Right lobe of liver (tissue), 4 donors: Measurements from ENCODE around the gene OPRPN.

Experiments used
- POLR2A ChIP-seq: fragments of 450-650 bp; IDR thresholded peaks from one replicate; pipeline ENCODE4 v1.6.1; 2017; ENCODE audit warnings: antibody characterized with exemption, mild to moderate bottlenecking
- TF ChIP-seq, protein P1 (sequence below), 4 donors: fragments of 200-600 bp in 3 of 4; fragments of 450-650 bp in 1 of 4; IDR thresholded peaks; one replicate each; pipeline versions ENCODE4 v1.5.1 to v1.8.0; 2016 to 2022; ENCODE audit warnings: antibody characterized with exemption in 4 of 4, mild to moderate bottlenecking in 2 of 4
- donor health status: DM: no; HTN: no; CAD: no.
- donor health status: DM: no; HTN: no; CAD: no.
- donor health status: DM: no; HTN: yes; CAD: no.

- TF ChIP-seq, protein P1, sequence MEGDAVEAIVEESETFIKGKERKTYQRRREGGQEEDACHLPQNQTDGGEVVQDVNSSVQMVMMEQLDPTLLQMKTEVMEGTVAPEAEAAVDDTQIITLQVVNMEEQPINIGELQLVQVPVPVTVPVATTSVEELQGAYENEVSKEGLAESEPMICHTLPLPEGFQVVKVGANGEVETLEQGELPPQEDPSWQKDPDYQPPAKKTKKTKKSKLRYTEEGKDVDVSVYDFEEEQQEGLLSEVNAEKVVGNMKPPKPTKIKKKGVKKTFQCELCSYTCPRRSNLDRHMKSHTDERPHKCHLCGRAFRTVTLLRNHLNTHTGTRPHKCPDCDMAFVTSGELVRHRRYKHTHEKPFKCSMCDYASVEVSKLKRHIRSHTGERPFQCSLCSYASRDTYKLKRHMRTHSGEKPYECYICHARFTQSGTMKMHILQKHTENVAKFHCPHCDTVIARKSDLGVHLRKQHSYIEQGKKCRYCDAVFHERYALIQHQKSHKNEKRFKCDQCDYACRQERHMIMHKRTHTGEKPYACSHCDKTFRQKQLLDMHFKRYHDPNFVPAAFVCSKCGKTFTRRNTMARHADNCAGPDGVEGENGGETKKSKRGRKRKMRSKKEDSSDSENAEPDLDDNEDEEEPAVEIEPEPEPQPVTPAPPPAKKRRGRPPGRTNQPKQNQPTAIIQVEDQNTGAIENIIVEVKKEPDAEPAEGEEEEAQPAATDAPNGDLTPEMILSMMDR (IDR thresholded peaks at IDR 0.05), result no peak
- TF ChIP-seq POLR2A, result no peak
Measured at GRCh38 chr4:70382691-70383181, 15.0 kb upstream of the OPRPN start, which contains the start of gene SMR3B.
